Central memory CD8-positive, alpha-beta T cell (primary cell): ENCODE data around the gene NSF.
A peak's percentile ranks its signal among the peaks of the same experiment; 100 is the strongest.
"Not testable (repeated sequence)": the region's sequence is repeated elsewhere in the genome, so short reads cannot be mapped to it uniquely, and the experiment has no call there.

Source experiments
- ATAC-seq: fragments of 150-1000 bp; cut with Tn5 transposase; replicated peaks from 2 replicates; pipeline ENCODE4 v1.10.0; 2022; ENCODE audit warnings: mild to moderate bottlenecking, moderate FRiP score, moderate number of reproducible peaks; ENCODE audit not compliant: poor library complexity, severe bottlenecking; ENCODE audit errors: extremely low read depth
- DNase-seq, 2 donors: peaks; one replicate each; pipeline ENCODE4 v3.0.0; 2021; ENCODE audit warnings: low spot score in 2 of 2
- H3K27ac Mint-ChIP-seq: one replicate; pipeline ENCODE4 v1.8.0; 2022; ENCODE audit warnings: low read depth, mild to moderate bottlenecking, moderate library complexity, mixed read lengths
- H3K27me3 Mint-ChIP-seq: one replicate; pipeline ENCODE4 v1.8.0; 2022; ENCODE audit warnings: mixed read lengths
- H3K36me3 Mint-ChIP-seq: one replicate; pipeline ENCODE4 v1.8.0; 2022; ENCODE audit warnings: mild to moderate bottlenecking, moderate library complexity, mixed read lengths; ENCODE audit not compliant: insufficient read depth
- H3K4me1 Mint-ChIP-seq: one replicate; pipeline ENCODE4 v1.8.0; 2022; ENCODE audit warnings: mixed read lengths
- H3K4me3 Mint-ChIP-seq: one replicate; pipeline ENCODE4 v1.8.0; 2022; ENCODE audit warnings: mild to moderate bottlenecking, moderate library complexity, mixed read lengths
- H3K9me3 Mint-ChIP-seq: one replicate; pipeline ENCODE4 v1.8.0; 2022; ENCODE audit warnings: mixed read lengths

NSF gene

GRCh38 chr17:46756081-46756735 is 165.7 kb downstream of the NSF start:
- Mint-ChIP-seq H3K4me3 (no peak overlapping the region), H3K27ac (no peak overlapping the region), H3K4me1 (no peaks in the 10 kb centered on the region), H3K27me3 (no peaks in the 10 kb centered on the region), H3K9me3 (no peaks in the 10 kb centered on the region), H3K36me3 (peaks cover 43% of the 10 kb centered on the region)
- DNase-seq (no peak), ATAC-seq (no peak)

DNA sequence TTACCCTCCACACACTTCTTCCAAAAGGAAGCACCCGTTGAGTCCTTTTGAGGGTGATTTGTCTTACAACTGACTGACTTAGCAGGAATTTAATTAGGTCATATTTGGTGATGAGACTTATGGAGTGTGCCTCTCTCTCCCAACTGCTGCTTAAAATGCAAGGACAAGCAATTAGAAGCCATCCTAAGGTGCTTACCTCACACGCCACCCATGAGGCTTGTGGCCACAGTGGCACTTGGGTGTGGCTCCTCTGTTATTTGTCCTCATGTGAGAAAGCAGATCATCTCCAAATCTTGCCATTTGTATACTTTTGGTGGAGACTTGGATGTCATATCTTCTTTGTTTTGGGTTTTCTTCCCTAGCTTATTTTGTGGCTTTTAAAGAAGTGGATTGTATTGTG is 166.4 kb downstream of the NSF start:
- Mint-ChIP-seq H3K4me3 (no peak overlapping the region), H3K27ac (no peak overlapping the region), H3K4me1 (no peaks in the 10 kb centered on the region), H3K27me3 (no peaks in the 10 kb centered on the region), H3K36me3 (peaks cover 38% of the 10 kb centered on the region), H3K9me3 (no peaks in the 10 kb centered on the region)
- ATAC-seq (no peak), DNase-seq (no peak)

DNA sequence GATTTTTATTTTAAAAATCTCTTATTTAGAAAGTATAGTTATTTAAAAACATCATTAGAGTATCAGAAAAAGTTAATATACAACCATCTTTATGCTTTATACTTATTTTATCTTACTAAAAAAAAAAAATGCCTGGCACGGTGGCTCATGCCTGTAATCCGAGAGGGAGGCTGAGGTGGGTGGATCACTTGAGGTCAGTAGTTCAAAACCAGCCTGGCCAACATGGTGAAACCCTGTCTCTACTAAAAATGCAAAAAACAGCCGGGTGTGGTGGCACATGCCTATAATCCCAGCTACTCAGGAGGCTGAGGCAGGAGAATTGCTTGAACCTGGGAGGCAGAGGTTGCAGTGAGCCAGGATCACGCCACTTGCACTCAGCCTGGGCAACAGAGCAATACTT is 167.1 kb downstream of the NSF start:
- peaks cover 36% of the 10 kb centered on the region for H3K36me3 Mint-ChIP-seq
- H3K27me3 Mint-ChIP-seq, H3K9me3 Mint-ChIP-seq, ATAC-seq, DNase-seq, H3K4me3 Mint-ChIP-seq, H3K27ac Mint-ChIP-seq, H3K4me1 Mint-ChIP-seq: not testable (repeated sequence)

DNA sequence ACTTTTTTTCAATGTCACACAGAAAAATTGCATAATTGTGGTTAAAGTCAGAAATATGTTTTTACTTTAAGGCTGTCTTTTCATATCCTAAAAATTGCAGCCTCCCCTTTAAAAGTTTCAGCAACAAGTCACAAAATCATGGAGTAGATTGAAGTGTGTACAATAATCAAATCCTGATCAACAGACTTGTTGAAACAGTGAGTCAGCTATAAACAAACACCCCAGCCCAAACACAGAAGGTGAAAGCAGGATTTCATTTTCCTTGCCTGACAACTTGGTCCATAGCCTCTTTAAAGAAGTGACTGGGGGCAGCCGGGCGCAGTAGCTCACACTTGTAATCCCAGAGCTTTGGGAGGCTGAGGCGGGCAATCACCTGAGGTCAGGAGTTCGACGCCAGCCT is 168.1 kb downstream of the NSF start:
- no peaks in the 10 kb centered on the region for H3K4me1 Mint-ChIP-seq
- DNase-seq (no peak), ATAC-seq (no peak)
- no peaks in the 10 kb centered on the region for H3K9me3 Mint-ChIP-seq
- H3K27me3 Mint-ChIP-seq = no peaks in the 10 kb centered on the region
- H3K36me3 Mint-ChIP-seq = peaks cover 31% of the 10 kb centered on the region
- no peak overlapping the region for H3K27ac Mint-ChIP-seq
- no peak overlapping the region for H3K4me3 Mint-ChIP-seq

DNA sequence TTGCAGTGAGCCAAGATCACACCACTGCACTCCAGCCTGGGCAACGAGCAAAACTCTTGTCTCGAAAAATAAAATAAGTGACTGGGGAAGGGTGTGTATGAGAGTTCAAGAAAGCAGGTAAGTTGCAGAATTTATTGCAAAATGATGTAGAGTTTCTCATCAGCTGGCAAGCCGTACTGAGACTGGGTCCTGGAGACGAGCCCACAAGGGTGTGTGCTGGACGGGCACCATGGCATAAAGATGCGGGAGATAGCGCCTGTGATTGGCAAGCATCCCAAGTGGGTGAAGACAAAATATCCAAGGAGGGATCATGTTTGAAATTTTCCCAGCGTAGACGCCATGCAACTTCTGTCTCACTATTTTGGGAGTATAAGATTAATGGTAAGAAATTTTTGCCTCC is 168.7 kb downstream of the NSF start:
- peaks cover 29% of the 10 kb centered on the region for H3K36me3 Mint-ChIP-seq
- no peaks in the 10 kb centered on the region for H3K9me3 Mint-ChIP-seq
- no peak overlapping the region for H3K27ac Mint-ChIP-seq
- no peaks in the 10 kb centered on the region for H3K27me3 Mint-ChIP-seq
- no peak overlapping the region for H3K4me3 Mint-ChIP-seq
- DNase-seq = no peak
- no peaks in the 10 kb centered on the region for H3K4me1 Mint-ChIP-seq
- no peak for ATAC-seq

DNA sequence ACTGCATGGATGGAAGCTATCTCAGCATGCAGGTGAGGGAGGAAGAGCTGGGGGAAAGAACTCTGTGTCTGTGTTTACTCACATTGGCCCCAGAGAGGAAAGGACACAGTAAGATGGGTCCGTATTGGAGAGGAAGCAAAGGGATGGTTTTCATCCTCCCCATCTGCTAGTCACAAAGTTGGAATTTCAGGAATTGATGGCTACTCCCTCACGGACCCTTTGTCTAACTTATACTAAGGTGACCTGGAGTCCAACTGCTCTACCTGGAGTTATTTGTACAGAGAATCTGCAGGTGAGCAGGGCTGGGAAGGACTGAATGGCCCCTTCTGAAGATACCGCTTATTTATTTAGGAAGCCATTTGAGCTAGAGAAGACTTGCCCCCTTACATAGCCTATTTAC is 172.9 kb downstream of the NSF start:
- no peaks in the 10 kb centered on the region for H3K9me3 Mint-ChIP-seq
- no peaks in the 10 kb centered on the region for H3K4me1 Mint-ChIP-seq
- peaks cover 7% of the 10 kb centered on the region for H3K36me3 Mint-ChIP-seq
- H3K27me3 Mint-ChIP-seq = no peaks in the 10 kb centered on the region
- H3K27ac Mint-ChIP-seq = no peak overlapping the region
- no peak for ATAC-seq
- H3K4me3 Mint-ChIP-seq = no peak overlapping the region
- DNase-seq = no peak

GRCh38 chr17:46764000-46764708 is 173.7 kb downstream of the NSF start:
- H3K4me1 Mint-ChIP-seq = no peaks in the 10 kb centered on the region
- no peaks in the 10 kb centered on the region for H3K9me3 Mint-ChIP-seq
- no peak for ATAC-seq
- peaks cover 3% of the 10 kb centered on the region for H3K27me3 Mint-ChIP-seq
- no peak overlapping the region for H3K4me3 Mint-ChIP-seq
- peaks cover 5% of the 10 kb centered on the region for H3K36me3 Mint-ChIP-seq
- DNase-seq = no peak
- no peak overlapping the region for H3K27ac Mint-ChIP-seq

DNA sequence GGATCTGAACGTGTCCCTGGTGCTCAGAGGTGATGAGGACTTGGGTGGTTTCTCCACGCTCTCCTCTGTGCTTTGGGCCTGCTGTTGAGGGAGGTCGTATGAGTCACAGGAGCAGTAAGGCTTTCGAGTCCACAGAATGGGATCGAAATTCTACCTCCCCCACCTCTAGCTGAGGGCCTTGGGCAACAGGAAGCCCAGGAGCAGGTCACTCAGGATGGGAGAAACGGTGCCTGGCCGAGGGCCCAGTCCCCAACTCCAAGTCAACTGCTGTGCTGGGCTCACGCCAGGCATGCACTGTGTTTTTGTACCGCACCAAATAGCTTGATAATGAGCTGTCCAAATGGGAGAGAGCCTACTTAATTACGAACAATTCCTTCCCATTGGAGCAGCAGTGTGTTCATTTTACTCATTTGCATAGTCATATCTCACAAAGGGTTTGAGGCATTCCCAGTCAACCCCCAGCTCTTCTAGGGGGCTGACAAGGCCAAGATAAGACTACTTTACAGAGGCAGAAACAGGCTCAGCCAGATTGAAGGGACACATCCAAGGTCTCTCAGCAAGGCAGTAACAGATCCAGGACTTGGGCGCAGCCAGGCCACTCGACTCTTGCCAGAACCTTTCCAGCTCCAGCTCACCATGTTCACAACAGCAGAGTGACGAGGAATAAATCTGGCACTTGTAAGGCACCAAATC is 174.4 kb downstream of the NSF start:
- no peak for ATAC-seq
- Mint-ChIP-seq H3K27me3 (peaks cover 6% of the 10 kb centered on the region), H3K36me3 (peaks cover 3% of the 10 kb centered on the region), H3K4me1 (no peaks in the 10 kb centered on the region), H3K9me3 (no peaks in the 10 kb centered on the region), H3K4me3 (no peak overlapping the region), H3K27ac (no peak overlapping the region)
- DNase-seq = no peak

- DNase-seq (no peak), ATAC-seq (no peak)
- Mint-ChIP-seq H3K9me3 (no peaks in the 10 kb centered on the region), H3K27ac (no peak overlapping the region), H3K36me3 (peaks cover 2% of the 10 kb centered on the region), H3K4me1 (no peaks in the 10 kb centered on the region), H3K27me3 (peaks cover 10% of the 10 kb centered on the region), H3K4me3 (no peak overlapping the region)
Measured at GRCh38 chr17:46765453-46765852, 175.0 kb downstream of the NSF start.

DNA sequence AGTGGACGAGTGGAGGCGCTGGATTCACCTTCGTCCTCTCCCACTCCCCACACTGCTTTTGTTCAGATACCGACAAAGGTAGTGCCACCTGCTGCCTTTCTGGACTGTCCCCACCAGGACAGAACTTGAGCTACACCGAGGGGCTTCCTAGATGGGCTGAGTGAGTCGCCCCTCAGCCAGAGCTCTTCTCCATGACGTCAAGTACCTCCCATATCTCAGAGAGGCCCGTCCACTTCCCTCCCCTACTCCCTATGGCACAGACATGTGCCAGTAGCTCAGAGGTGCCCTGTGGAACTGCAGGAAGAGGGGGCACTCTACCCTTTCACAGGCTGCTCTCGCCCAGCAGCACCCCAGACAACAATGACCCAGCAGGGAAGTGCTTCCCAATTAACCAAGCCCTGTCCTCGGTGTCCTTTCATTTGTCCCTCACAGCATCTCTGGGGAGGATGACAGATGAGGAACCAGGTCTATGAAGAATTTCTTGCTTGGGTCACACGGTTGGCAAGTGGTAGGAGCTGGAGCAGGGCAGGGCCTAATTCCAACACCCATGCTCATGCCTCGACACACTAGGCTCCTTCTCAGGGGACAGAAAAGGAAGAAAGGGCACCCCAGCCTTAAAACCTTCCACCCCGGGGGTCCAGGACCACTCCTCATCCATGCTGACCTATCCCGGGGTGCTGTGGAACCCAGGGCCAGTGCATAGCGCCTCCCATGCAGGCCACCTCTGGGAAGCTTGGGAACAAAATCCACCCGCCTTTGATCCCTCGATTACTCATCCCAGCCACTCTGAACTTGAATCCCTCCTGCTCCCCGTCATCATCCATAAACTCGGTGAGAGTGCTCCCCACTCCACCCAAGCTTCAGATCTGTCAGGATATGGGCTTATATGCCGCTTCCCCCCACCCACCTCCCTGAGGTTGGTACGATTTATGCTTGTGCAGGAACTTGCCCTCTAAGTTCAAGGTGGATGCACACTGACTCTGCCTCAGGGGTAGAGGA is 176.3 kb downstream of the NSF start:
- H3K27ac Mint-ChIP-seq = no peak overlapping the region
- no peaks in the 10 kb centered on the region for H3K4me1 Mint-ChIP-seq
- H3K9me3 Mint-ChIP-seq = no peaks in the 10 kb centered on the region
- H3K4me3 Mint-ChIP-seq = no peak overlapping the region
- no peak for DNase-seq
- ATAC-seq = no peak
- H3K27me3 Mint-ChIP-seq = peaks cover 13% of the 10 kb centered on the region
- peaks cover 1% of the 10 kb centered on the region for H3K36me3 Mint-ChIP-seq

DNA sequence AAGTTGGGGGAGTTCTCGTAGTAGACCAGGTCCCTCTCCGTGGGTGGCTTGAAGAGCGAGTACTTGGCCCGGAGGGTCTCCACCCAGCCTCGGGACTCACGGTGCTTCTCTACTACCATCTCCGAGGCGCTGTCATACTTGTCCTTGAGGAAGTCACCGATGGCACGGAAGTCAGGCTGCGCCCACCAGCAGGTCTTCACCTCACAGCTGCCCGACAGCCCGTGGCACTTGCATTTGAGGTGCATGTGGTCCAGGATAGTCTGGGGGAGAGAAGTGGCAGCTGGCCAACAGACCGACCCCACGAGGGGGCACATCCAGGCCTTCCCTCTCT is 178.0 kb downstream of the NSF start:
- no peak for ATAC-seq
- no peaks in the 10 kb centered on the region for H3K4me1 Mint-ChIP-seq
- DNase-seq = no peak

GRCh38 chr17:46768896-46769295 is 178.4 kb downstream of the NSF start:
- not testable (repeated sequence) for H3K36me3 Mint-ChIP-seq, H3K9me3 Mint-ChIP-seq, H3K27ac Mint-ChIP-seq, ATAC-seq, H3K4me1 Mint-ChIP-seq, DNase-seq
- H3K27me3 Mint-ChIP-seq = peaks cover 17% of the 10 kb centered on the region
- peak overlapping the region; percentile 16 for H3K4me3 Mint-ChIP-seq

More for the DNA sequence above, 178.0 kb downstream of the NSF start:
- Mint-ChIP-seq H3K36me3 (peaks cover 1% of the 10 kb centered on the region), H3K27ac (no peak overlapping the region), H3K27me3 (peaks cover 13% of the 10 kb centered on the region), H3K9me3 (no peaks in the 10 kb centered on the region), H3K4me3 (no peak overlapping the region)
